GM21825 (cell line): Measurements from ENCODE around the gene TSPY8.
"Not testable (repeated sequence)": the region's sequence is repeated elsewhere in the genome, so short reads cannot be mapped to it uniquely, and the experiment has no call there.

ENCODE experiments used
- ATAC-seq: cut with Tn5 transposase; IDR thresholded peaks from one replicate; pipeline ENCODE4 v1.9.1; 2021; ENCODE audit warnings: mild to moderate bottlenecking, moderate library complexity; ENCODE audit not compliant: unreplicated experiment

The TSPY8 gene

DNA sequence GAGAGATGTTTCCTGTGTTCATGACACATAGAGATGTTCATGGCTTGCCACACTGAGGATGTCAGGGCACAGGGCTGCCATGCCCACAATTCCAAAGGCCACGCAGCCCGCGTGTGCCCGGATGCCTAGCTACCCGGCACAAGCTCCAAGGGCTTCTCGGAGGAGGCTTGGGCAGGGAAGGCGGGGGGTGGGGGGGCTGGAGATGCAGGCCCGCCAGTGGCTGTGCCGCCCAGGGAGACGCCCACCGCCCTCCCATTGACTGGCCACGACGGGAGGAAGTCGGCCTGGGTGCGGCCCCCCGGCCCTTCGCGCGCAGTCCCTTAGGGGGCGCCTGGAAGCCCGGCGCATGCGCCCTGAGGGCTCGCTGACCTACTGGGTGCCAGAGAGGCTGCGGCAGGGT lies at the start of gene TSPY8:
Gene TSPY8 (plus strand): TSS at position 301 of the 400 bp plus-strand sequence. CDS start 46 bp downstream, at position 347.
- ATAC-seq: not testable (repeated sequence)

DNA sequence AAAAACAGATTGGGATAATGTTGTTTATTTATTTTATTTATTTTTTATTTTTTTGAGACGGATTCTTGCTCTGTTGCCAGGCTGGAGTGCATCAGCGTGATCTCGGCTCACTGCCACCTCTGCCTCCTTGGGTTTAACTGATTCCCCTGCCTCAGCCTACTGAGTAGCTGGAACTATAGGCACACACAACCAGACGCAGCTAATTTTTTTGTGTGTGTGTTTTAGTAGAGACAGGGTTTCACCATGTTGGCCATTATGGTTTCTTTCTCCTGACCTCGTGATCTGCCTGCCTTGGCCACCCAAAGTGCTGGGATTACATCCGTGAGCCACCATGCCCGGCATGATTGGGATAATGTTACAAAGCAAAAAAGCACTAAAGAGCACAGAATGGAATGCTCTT lies 36.6 kb upstream of the TSPY8 start:
- ATAC-seq: no peak

DNA sequence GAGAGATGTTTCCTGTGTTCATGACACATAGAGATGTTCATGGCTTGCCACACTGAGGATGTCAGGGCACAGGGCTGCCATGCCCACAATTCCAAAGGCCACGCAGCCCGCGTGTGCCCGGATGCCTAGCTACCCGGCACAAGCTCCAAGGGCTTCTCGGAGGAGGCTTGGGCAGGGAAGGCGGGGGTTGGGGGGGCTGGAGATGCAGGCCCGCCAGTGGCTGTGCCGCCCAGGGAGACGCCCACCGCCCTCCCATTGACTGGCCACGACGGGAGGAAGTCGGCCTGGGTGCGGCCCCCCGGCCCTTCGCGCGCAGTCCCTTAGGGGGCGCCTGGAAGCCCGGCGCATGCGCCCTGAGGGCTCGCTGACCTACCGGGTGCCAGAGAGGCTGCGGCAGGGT lies 20.4 kb upstream of the TSPY8 start, which contains the start of gene TSPY4:
Gene TSPY4 (plus strand): TSS at position 301 of the 400 bp plus-strand sequence. CDS start 46 bp downstream, at position 347.
- not testable (repeated sequence) for ATAC-seq

- ATAC-seq: not testable (repeated sequence)
Measured at GRCh38 chrY:9396527-9396926, 38.9 kb downstream of the TSPY8 start.

GRCh38 chrY:9398121-9398520 lies 40.5 kb downstream of the TSPY8 start, which contains the start of gene TSPY3:
TSS of gene TSPY3 (plus strand) at chrY:9398421. CDS start at chrY:9398467, 46 bp downstream.
- ATAC-seq: not testable (repeated sequence)
